ENCODE measurements around the gene GDF10.

Gene GDF10

GRCh38 chr10:47317251-47317650, 17.3 kb downstream of the GDF10 start:
- TF ChIP-seq, protein P1, sequence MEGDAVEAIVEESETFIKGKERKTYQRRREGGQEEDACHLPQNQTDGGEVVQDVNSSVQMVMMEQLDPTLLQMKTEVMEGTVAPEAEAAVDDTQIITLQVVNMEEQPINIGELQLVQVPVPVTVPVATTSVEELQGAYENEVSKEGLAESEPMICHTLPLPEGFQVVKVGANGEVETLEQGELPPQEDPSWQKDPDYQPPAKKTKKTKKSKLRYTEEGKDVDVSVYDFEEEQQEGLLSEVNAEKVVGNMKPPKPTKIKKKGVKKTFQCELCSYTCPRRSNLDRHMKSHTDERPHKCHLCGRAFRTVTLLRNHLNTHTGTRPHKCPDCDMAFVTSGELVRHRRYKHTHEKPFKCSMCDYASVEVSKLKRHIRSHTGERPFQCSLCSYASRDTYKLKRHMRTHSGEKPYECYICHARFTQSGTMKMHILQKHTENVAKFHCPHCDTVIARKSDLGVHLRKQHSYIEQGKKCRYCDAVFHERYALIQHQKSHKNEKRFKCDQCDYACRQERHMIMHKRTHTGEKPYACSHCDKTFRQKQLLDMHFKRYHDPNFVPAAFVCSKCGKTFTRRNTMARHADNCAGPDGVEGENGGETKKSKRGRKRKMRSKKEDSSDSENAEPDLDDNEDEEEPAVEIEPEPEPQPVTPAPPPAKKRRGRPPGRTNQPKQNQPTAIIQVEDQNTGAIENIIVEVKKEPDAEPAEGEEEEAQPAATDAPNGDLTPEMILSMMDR (IDR thresholded peaks at IDR 0.05; ENCODE audit: low read depth, low read length): no peak
- no peak for DNase-seq (ENCODE audit: extremely low read depth, low read depth)

GRCh38 chr10:47318706-47319105, 18.7 kb downstream of the GDF10 start:
- DNase-seq (ENCODE audit: extremely low read depth, low read depth): no peak
- TF ChIP-seq, protein P1 (IDR thresholded peaks at IDR 0.05; ENCODE audit: low read depth, low read length): no peak

DNA sequence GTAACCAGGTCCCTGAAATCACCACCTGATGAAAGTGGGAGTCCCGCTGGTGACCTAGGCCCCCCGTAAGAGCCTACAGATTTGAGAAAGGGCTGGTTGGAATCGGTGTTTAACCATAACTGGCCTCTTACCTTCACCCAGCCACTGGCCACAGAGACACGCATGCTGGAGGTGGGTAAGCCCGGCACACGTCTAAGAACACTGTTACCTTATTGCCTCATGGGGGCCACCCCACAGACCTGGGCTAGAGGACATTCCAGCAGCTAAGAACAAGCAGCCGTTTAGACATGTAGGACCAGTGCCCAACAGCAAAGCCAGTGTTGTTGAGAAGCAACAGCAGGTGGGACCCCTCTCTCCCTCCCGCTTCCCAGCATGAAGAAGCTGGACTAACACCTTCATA, 19.8 kb downstream of the GDF10 start:
- TF ChIP-seq, protein P1 (IDR thresholded peaks at IDR 0.05; ENCODE audit: low read depth, low read length): no peak
- DNase-seq (ENCODE audit: extremely low read depth, low read depth): no peak

- no peak for DNase-seq (ENCODE audit: extremely low read depth, low read depth)
- TF ChIP-seq, protein P1 (IDR thresholded peaks at IDR 0.05; ENCODE audit: low read depth, low read length): no peak
Observed at GRCh38 chr10:47320812-47321211, 20.8 kb downstream of the GDF10 start.

- TF ChIP-seq, protein P1 (IDR thresholded peaks at IDR 0.05; ENCODE audit: low read depth, low read length): no peak
Observed at GRCh38 chr10:47321521-47322195, 21.7 kb downstream of the GDF10 start.

GRCh38 chr10:47322300-47323061, 22.5 kb downstream of the GDF10 start, which contains the start of gene GDF2:
TSS of gene GDF2 (plus strand) at chr10:47322454. CDS start at chr10:47322669, 215 bp downstream.
- TF ChIP-seq, protein P1 (IDR thresholded peaks at IDR 0.05; ENCODE audit: low read depth, low read length): no peak
- DNase-seq (ENCODE audit: extremely low read depth, low read depth): no peak

More at GRCh38 chr10:47321521-47322195, 21.7 kb downstream of the GDF10 start:
- DNase-seq (ENCODE audit: extremely low read depth, low read depth): no peak

DNA sequence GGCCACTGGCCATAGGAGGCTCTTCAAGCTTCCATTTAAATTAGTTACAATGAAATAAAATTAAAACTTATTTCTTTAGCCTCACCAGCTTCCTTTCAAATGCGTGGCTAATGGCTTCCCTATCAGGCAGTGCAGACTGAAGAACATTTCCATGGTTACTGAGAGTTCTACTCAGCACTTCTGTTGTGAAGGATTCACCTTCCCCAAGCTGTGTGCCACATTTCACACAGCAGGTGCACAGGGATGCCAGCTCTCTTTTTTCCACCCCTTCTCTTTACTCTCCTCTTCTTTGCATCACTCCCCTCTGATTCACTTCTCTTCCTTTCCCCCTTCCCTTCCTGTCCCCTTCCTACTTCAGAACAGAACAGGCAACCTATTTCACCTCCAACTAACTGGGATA, 23.1 kb downstream of the GDF10 start:
- no peak for DNase-seq (ENCODE audit: extremely low read depth, low read depth)
- TF ChIP-seq, protein P1 (IDR thresholded peaks at IDR 0.05; ENCODE audit: low read depth, low read length): no peak

Data from AG09319 (cell line).